SK-N-SH (cell line): ENCODE measurements around the gene ACTR8. TPM values are rescaled to one million over a fixed set of nuclear protein-coding genes. Genes with fewer than 3 reads are reported as not detected.
A peak's percentile ranks its signal among the peaks of the same experiment; 100 is the strongest.

Source experiments
- CTCF ChIA-PET: fragments of 300-600, 350-600 bp; formaldehyde crosslinking; extraction: SDS; loops from one replicate; lab custom pipeline; 2021; lab: Yijun Ruan, JAX
- POLR2A ChIA-PET: fragments of 350-600 bp; sonication (Branson Sonifier 250); formaldehyde crosslinking; extraction: SDS; loops from one replicate; lab custom pipeline; 2020; ENCODE audit warnings: antibody characterized with exemption, inconsistent platforms; lab: Yijun Ruan, JAX
- DNase-seq: peaks from one replicate; pipeline ENCODE4 v3.0.0; 2012
- H2AFZ ChIP-seq: fragments of 200-600 bp; sonication (generic); 2 replicates; pipeline ENCODE4 v1.8.1; 2016; ENCODE audit warnings: antibody characterized with exemption, mild to moderate bottlenecking, low read depth
- H3F3A ChIP-seq: fragments of 200-600 bp; sonication (generic); replicated peaks from 2 replicates; pipeline ENCODE3; 2016; ENCODE audit warnings: antibody characterized with exemption, mild to moderate bottlenecking; ENCODE audit not compliant: insufficient read depth
- H3K27ac ChIP-seq, 2 experiments: fragments of 200-500 bp in 1 of 2; fragments of 200-600 bp in 1 of 2; sonication (Bioruptor generic) in 1 of 2; sonication (generic), shearing (Covaris generic) in 1 of 2; 2 replicates each; pipeline versions ENCODE4 v1.5.1 to v1.6.1; 2014 to 2016; ENCODE audit warnings: low read depth in 2 of 2, inconsistent platforms in 1 of 2, low read length in 1 of 2, mild to moderate bottlenecking in 1 of 2, mixed read lengths in 1 of 2
- H3K27me3 ChIP-seq: fragments of 200-600 bp; sonication (generic), shearing (Covaris generic); 2 replicates; pipeline ENCODE4 v1.6.1; 2016; ENCODE audit warnings: mixed run types; ENCODE audit not compliant: insufficient read depth
- H3K36me3 ChIP-seq, 2 experiments: fragments of 200-500 bp in 1 of 2; fragments of 200-600 bp in 1 of 2; sonication (Bioruptor generic) in 1 of 2; sonication (generic) in 1 of 2; replicated peaks in 1 of 2; 2 replicates each; pipeline versions ENCODE3 to v1.5.1; 2014 to 2016; ENCODE audit warnings: low read length in 1 of 2, mild to moderate bottlenecking in 1 of 2; ENCODE audit not compliant: insufficient read depth in 2 of 2, control insufficient read depth in 1 of 2
- H3K4me1 ChIP-seq, 2 experiments: fragments of 200-500 bp in 1 of 2; fragments of 200-600 bp in 1 of 2; sonication (Bioruptor generic) in 1 of 2; sonication (generic), shearing (Covaris generic) in 1 of 2; 2 replicates each; pipeline versions ENCODE4 v1.5.1 to v1.6.1; 2014 to 2016; ENCODE audit warnings: low read depth in 1 of 2, low read length in 1 of 2, mixed run types in 1 of 2; ENCODE audit not compliant: insufficient read depth in 2 of 2, control insufficient read depth in 1 of 2
- H3K4me2 ChIP-seq: fragments of 200-600 bp; sonication (generic), shearing (Covaris generic); 2 replicates; pipeline ENCODE4 v1.6.1; 2017; ENCODE audit warnings: mixed run types
- H3K4me3 ChIP-seq, 2 experiments: fragments of 200-500 bp in 1 of 2; fragments of 200-600 bp in 1 of 2; sonication (Bioruptor generic) in 1 of 2; sonication (generic), shearing (Covaris generic) in 1 of 2; 2 replicates each; pipeline versions ENCODE4 v1.5.1 to v1.8.1; 2014 to 2016; ENCODE audit warnings: low read depth in 2 of 2, inconsistent platforms in 1 of 2, low read length in 1 of 2, mild to moderate bottlenecking in 1 of 2, mixed read lengths in 1 of 2, moderate library complexity in 1 of 2
- H3K79me2 ChIP-seq: fragments of 200-600 bp; sonication (generic); 2 replicates; pipeline ENCODE4 v1.8.1; 2017; ENCODE audit warnings: mild to moderate bottlenecking; ENCODE audit not compliant: insufficient read depth
- H3K9ac ChIP-seq: fragments of 200-600 bp; sonication (generic); 2 replicates; pipeline ENCODE4 v1.6.1; 2017; ENCODE audit warnings: mixed run types
- H3K9me2 ChIP-seq: fragments of 200-600 bp; sonication (generic); 2 replicates; pipeline ENCODE4 v1.6.1; 2017; ENCODE audit warnings: mixed run types
- H3K9me3 ChIP-seq: fragments of 200-600 bp; sonication (generic); 2 replicates; pipeline ENCODE4 v1.6.1; 2017; ENCODE audit warnings: mixed run types, mild to moderate bottlenecking, moderate library complexity
- H4K20me1 ChIP-seq: fragments of 200-600 bp; sonication (generic); 2 replicates; pipeline ENCODE4 v1.6.1; 2017; ENCODE audit warnings: mild to moderate bottlenecking, mixed run types; ENCODE audit not compliant: insufficient read depth
- CHD2 ChIP-seq: fragments of 150-350 bp; IDR thresholded peaks from 2 replicates; pipeline ENCODE4 v1.6.1; 2018; ENCODE audit warnings: low read length; ENCODE audit not compliant: partially characterized antibody
- CTCF ChIP-seq: fragments of 200-600 bp; sonication (generic); IDR thresholded peaks from 2 replicates; pipeline ENCODE4 v1.6.1; 2017; ENCODE audit warnings: antibody characterized with exemption, mild to moderate bottlenecking, moderate library complexity
- ELF1 ChIP-seq: IDR thresholded peaks from 2 replicates; pipeline ENCODE4 v1.4.0; 2012
- FOSL2 ChIP-seq: IDR thresholded peaks from 2 replicates; pipeline ENCODE4 v1.4.0; 2012; ENCODE audit warnings: low read depth, mild to moderate bottlenecking, moderate library complexity, borderline replicate concordance
- FOXJ3 ChIP-seq: sonication (generic); formaldehyde crosslinking; IDR thresholded peaks from 2 replicates; pipeline ENCODE4 v1.5.1; 2020; ENCODE audit warnings: mild to moderate bottlenecking, missing genetic modification reagents
- GABPA ChIP-seq: IDR thresholded peaks from 2 replicates; pipeline ENCODE4 v1.4.0; 2012; ENCODE audit warnings: low read depth, mild to moderate bottlenecking
- JUND ChIP-seq: IDR thresholded peaks from 2 replicates; pipeline ENCODE4 v1.4.0; 2012
- MAX ChIP-seq: IDR thresholded peaks from 2 replicates; pipeline ENCODE4 v1.4.0; 2012; ENCODE audit warnings: low read depth
- NRF1 ChIP-seq: IDR thresholded peaks from 2 replicates; pipeline ENCODE4 v1.6.1; 2012; ENCODE audit warnings: low read depth, mild to moderate bottlenecking, low read length
- POLR2AphosphoS5 ChIP-seq: IDR thresholded peaks from 2 replicates; pipeline ENCODE4 v1.6.1; 2012; ENCODE audit warnings: low read depth, low read length
- RAD21 ChIP-seq: IDR thresholded peaks from 2 replicates; pipeline ENCODE4 v1.6.1; 2012; ENCODE audit warnings: mild to moderate bottlenecking, low read length
- RCOR1 ChIP-seq: fragments of 150-350 bp; IDR thresholded peaks from 2 replicates; pipeline ENCODE4 v1.6.1; 2017; ENCODE audit warnings: antibody characterized with exemption, low read length
- REST ChIP-seq: IDR thresholded peaks from 2 replicates; pipeline ENCODE4 v1.6.1; 2012; ENCODE audit warnings: mild to moderate bottlenecking, low read depth, low read length, moderate library complexity
- SIN3A ChIP-seq: IDR thresholded peaks from 2 replicates; pipeline ENCODE4 v1.6.1; 2012; ENCODE audit warnings: low read depth, mild to moderate bottlenecking, low read length, moderate library complexity, borderline replicate concordance
- TEAD4 ChIP-seq: IDR thresholded peaks from 2 replicates; pipeline ENCODE4 v1.4.0; 2012; ENCODE audit warnings: mild to moderate bottlenecking, borderline replicate concordance; ENCODE audit not compliant: insufficient read depth
- USF2 ChIP-seq: fragments of 150-350 bp; IDR thresholded peaks from 2 replicates; pipeline ENCODE4 v1.6.1; 2017; ENCODE audit warnings: antibody characterized with exemption, low read length, low read depth, borderline replicate concordance
- YY1 ChIP-seq: IDR thresholded peaks from 2 replicates; pipeline ENCODE4 v1.4.0; 2012; ENCODE audit warnings: low read depth, mild to moderate bottlenecking
- ZBTB33 ChIP-seq: IDR thresholded peaks from 2 replicates; pipeline ENCODE4 v1.4.0; 2012; ENCODE audit warnings: low read depth, borderline replicate concordance
- WGBS: methylation state at CpG from one replicate; pipeline ENCODE4 v1.1.6; 2017; ENCODE audit warnings: low lambda C conversion rate; 5-methylcytosine and 5-hydroxymethylcytosine counted together
- polyA plus RNA-seq, 3 experiments: library from polyadenylated mRNA; depleted of rRNA; stranded (reverse); fragments of >200 nt; gene quantifications; 2 replicates each; pipeline ENCODE4 v1.2.3, GENCODE V29; 2012

ACTR8 gene
- polyA plus RNA-seq, 1 of the 3 experiments (the other 2 are of a cell fraction): 17.7 TPM

- TF ChIP-seq REST: no peak
- peak; percentile 65 for TF ChIP-seq ELF1
- TF ChIP-seq YY1: peak; percentile 77
- peak; percentile 90 for TF ChIP-seq POLR2AphosphoS5
- TF ChIP-seq SIN3A: peak; percentile 86
- TF ChIP-seq FOSL2: no peak
- TF ChIP-seq MAX: peak; percentile 72
- TF ChIP-seq TEAD4: no peak
- no peak for TF ChIP-seq RAD21
- TF ChIP-seq JUND: no peak
- no peak for TF ChIP-seq NRF1
- TF ChIP-seq RCOR1: peak; percentile 12; the same call in 1 of the 2 replicates
- no peak for TF ChIP-seq USF2
- TF ChIP-seq GABPA: peak; percentile 92
- TF ChIP-seq FOXJ3 (CRISPR knock-in tag): no peak
Measured at GRCh38 chr3:53891497-53892285, 9.7 kb upstream of the ACTR8 start, which contains the start of gene SELENOK (continued).

GRCh38 chr3:53890726-53891475, 8.9 kb upstream of the ACTR8 start:
- peak overlapping the region; percentile 82; the same call in 1 of the 2 replicates for H2AFZ ChIP-seq

More at GRCh38 chr3:53890726-53891475, 8.9 kb upstream of the ACTR8 start:
- H3K9me3 ChIP-seq: no peaks in the 10 kb centered on the region
- H3F3A ChIP-seq: peaks cover 7% of the 10 kb centered on the region
- DNase-seq: peak; percentile 47
- H3K9ac ChIP-seq: peak overlapping the region; percentile 78
- no peaks in the 10 kb centered on the region for H3K27me3 ChIP-seq
- ChIA-PET POLR2A (interaction anchor here (1.6 kb wide), 1 partner anchor 9 kb away, joined by 8 read pairs; the partner anchor contains the start of gene ACTR8), CTCF (interaction anchor here (1.0 to 1.5 kb wide), 3 partner anchors 507 to 592 kb away, joined by 3 read pairs; partner anchors contain the start of gene DCP1A)
- H4K20me1 ChIP-seq: no peaks in the 10 kb centered on the region
- peaks cover 47% of the 10 kb centered on the region for H3K79me2 ChIP-seq
- H3K4me2 ChIP-seq: peak overlapping the region; percentile 85
- peak overlapping the region; percentile 72 to 81 for H3K27ac ChIP-seq
- WGBS: 3% methylated on average over 19 of the region's 21 CpGs
- H3K9me2 ChIP-seq: no peaks in the 10 kb centered on the region
- TF ChIP-seq GABPA (no peak), MAX (no peak), ELF1 (no peak), CTCF (no peak), CHD2 (no peak), USF2 (no peak), ZBTB33 (no peak)
- H3K4me3 ChIP-seq: peak overlapping the region; percentile 88 to 100
- H3K4me1 ChIP-seq: peaks cover 0 to 14% of the 10 kb centered on the region in 2 experiments; a peak in 2 of 4 replicates
- H3K36me3 ChIP-seq: peaks cover 12 to 19% of the 10 kb centered on the region in 2 experiments
